HepG2 (cell line): ENCODE results near the gene CERS6. TPM values are rescaled to one million over a fixed set of nuclear protein-coding genes. Genes with fewer than 3 reads are reported as not detected.

Experiments
- ATAC-seq: fragments of 200-7000 bp; cut with Tn5 transposase; 3 replicates; pipeline ENCODE4 v1.9.1; 2020; ENCODE audit warnings: mild to moderate bottlenecking, moderate library complexity
- BruUV-seq: library from RNA; stranded (reverse); fragments of 400-500 nt; replicated peaks from 2 replicates; lab custom pipeline; 2021; lab: Mats Ljungman, UMichigan
- CTCF ChIA-PET: fragments of 300-600 bp; formaldehyde crosslinking; extraction: SDS; loops from one replicate; lab custom pipeline; 2021; ENCODE audit warnings: low total read pairs, inconsistent platforms, low intra/inter-chr PET ratio; lab: Yijun Ruan, JAX
- POLR2A ChIA-PET: fragments of 350-600 bp; sonication (Branson Sonifier 250); formaldehyde crosslinking; loops from one replicate; lab custom pipeline; 2020; ENCODE audit warnings: antibody characterized with exemption, inconsistent platforms; lab: Yijun Ruan, JAX
- DNase-seq: peaks from one replicate; pipeline ENCODE4 v3.0.0-alpha.2; 2015; ENCODE audit warnings: low spot score
- FAIRE-seq: peaks from 3 replicates; lab custom pipeline; 2011; peaks lifted over from hg19 to GRCh38; lab: Jason Lieb, UNC
- H2AFZ ChIP-seq: one replicate; pipeline ENCODE4 v1.6.1; 2011; ENCODE audit warnings: low read length, inconsistent platforms
- H3K27ac ChIP-seq: fragments of 300-600 bp; 3 replicates; pipeline ENCODE4 v1.8.0; 2011; ENCODE audit warnings: mixed run types, mild to moderate bottlenecking, mixed read lengths, low read length, inconsistent platforms; ENCODE audit not compliant: insufficient read depth; ENCODE audit errors: extremely low read length
- H3K27me3 ChIP-seq, 2 experiments: fragments of 200-600 bp in 1 of 2; 2 replicates in 1 of 2; 3 replicates in 1 of 2; pipeline versions ENCODE4 v1.6.0 to v1.8.0; 2011; ENCODE audit warnings: low read length in 2 of 2, mild to moderate bottlenecking in 2 of 2, moderate library complexity in 2 of 2, inconsistent platforms in 1 of 2; ENCODE audit not compliant: insufficient read depth in 2 of 2, control insufficient read depth in 1 of 2
- H3K36me3 ChIP-seq, 2 experiments: fragments of 200-600 bp in 1 of 2; replicated peaks in 1 of 2; 2 replicates in 1 of 2; 3 replicates in 1 of 2; pipeline versions ENCODE4 v1.5.1 to v1.8.0; 2011; ENCODE audit warnings: low read length in 2 of 2, inconsistent platforms in 1 of 2; ENCODE audit not compliant: insufficient read depth in 2 of 2, control insufficient read depth in 1 of 2
- H3K4me1 ChIP-seq: 2 replicates; pipeline ENCODE4 v1.5.1; 2012; ENCODE audit warnings: low read length, inconsistent platforms; ENCODE audit not compliant: insufficient read depth
- H3K4me2 ChIP-seq: 2 replicates; pipeline ENCODE4 v1.6.0; 2011; ENCODE audit warnings: low read depth, low read length, inconsistent platforms
- H3K4me3 ChIP-seq, 3 experiments: fragments of 200-600 bp in 1 of 3; sonication (generic), shearing (Covaris generic) in 1 of 3; replicated peaks in 1 of 3; 2 replicates each; pipeline ENCODE4 v1.5.1; 2011 to 2016; ENCODE audit warnings: low read length in 3 of 3, inconsistent platforms in 2 of 3, low read depth in 2 of 3, mild to moderate bottlenecking in 2 of 3, control low read depth in 1 of 3, mixed read lengths in 1 of 3; ENCODE audit not compliant: insufficient read depth in 1 of 3
- H3K79me2 ChIP-seq: one replicate; pipeline ENCODE4 v1.6.1; 2011; ENCODE audit warnings: low read length, inconsistent platforms; ENCODE audit not compliant: insufficient read depth
- H3K9ac ChIP-seq: 2 replicates; pipeline ENCODE4 v1.6.0; 2011; ENCODE audit warnings: mild to moderate bottlenecking, low read depth, low read length, inconsistent platforms; ENCODE audit not compliant: insufficient read depth
- H3K9me3 ChIP-seq: 2 replicates; pipeline ENCODE4 v1.5.1; 2012; ENCODE audit warnings: mild to moderate bottlenecking, low read length
- H4K20me1 ChIP-seq: 2 replicates; pipeline ENCODE4 v1.6.0; 2011; ENCODE audit warnings: inconsistent platforms, mild to moderate bottlenecking, low read length, moderate library complexity; ENCODE audit not compliant: insufficient read depth
- CENPX ChIP-seq: sonication (generic); formaldehyde crosslinking; IDR thresholded peaks from 2 replicates; pipeline ENCODE4 v1.9.0; 2021; ENCODE audit warnings: mild to moderate bottlenecking, missing genetic modification reagents, moderate library complexity
- GABPB1 ChIP-seq: IDR thresholded peaks from 2 replicates; pipeline ENCODE4 v1.6.1; 2016; ENCODE audit warnings: mild to moderate bottlenecking, missing genetic modification reagents, moderate library complexity, missing compliant biosample characterization
- GLI4 ChIP-seq: sonication (generic); formaldehyde crosslinking; IDR thresholded peaks from 2 replicates; pipeline ENCODE4 v1.5.1; 2020; ENCODE audit warnings: missing genetic modification reagents, mild to moderate bottlenecking, moderate library complexity, borderline replicate concordance
- ISX ChIP-seq: sonication (generic); formaldehyde crosslinking; conservative IDR thresholded peaks from 2 replicates; pipeline ENCODE4 v1.5.0; 2020; ENCODE audit warnings: missing genetic modification reagents
- JUND ChIP-seq: sonication (generic); formaldehyde crosslinking; IDR thresholded peaks from 2 replicates; pipeline ENCODE4 v1.8.0; 2022; ENCODE audit warnings: mild to moderate bottlenecking, missing genetic modification reagents
- MAFG ChIP-seq: sonication (generic); formaldehyde crosslinking; IDR thresholded peaks from 2 replicates; pipeline ENCODE4 v1.5.1; 2020; ENCODE audit warnings: mild to moderate bottlenecking, missing genetic modification reagents
- NFIB ChIP-seq: sonication (generic); formaldehyde crosslinking; IDR thresholded peaks from 2 replicates; pipeline ENCODE4 v1.9.0; 2021; ENCODE audit warnings: missing genetic modification reagents, mild to moderate bottlenecking, borderline replicate concordance
- POGZ ChIP-seq: sonication (generic); formaldehyde crosslinking; IDR thresholded peaks from 2 replicates; pipeline ENCODE4 v1.4.0; 2020; ENCODE audit warnings: mild to moderate bottlenecking, missing genetic modification reagents
- PRDM4 ChIP-seq: sonication (generic); formaldehyde crosslinking; IDR thresholded peaks from 2 replicates; pipeline ENCODE4 v1.9.0; 2021; ENCODE audit warnings: missing genetic modification reagents, borderline replicate concordance
- THAP11 ChIP-seq: IDR thresholded peaks from 2 replicates; pipeline ENCODE4 v1.6.1; 2016; ENCODE audit warnings: missing biosample characterization, missing genetic modification reagents
- THAP8 ChIP-seq: sonication (generic); formaldehyde crosslinking; IDR thresholded peaks from 2 replicates; pipeline ENCODE4 v1.5.1; 2020; ENCODE audit warnings: missing genetic modification reagents, mild to moderate bottlenecking, borderline replicate concordance
- ZNF234 ChIP-seq: sonication (generic); formaldehyde crosslinking; conservative IDR thresholded peaks from 2 replicates; pipeline ENCODE4 v1.5.1; 2020; ENCODE audit warnings: mild to moderate bottlenecking, missing genetic modification reagents
- ZNF558 ChIP-seq: sonication (generic); formaldehyde crosslinking; IDR thresholded peaks from 2 replicates; pipeline ENCODE4 v1.9.0; 2022; ENCODE audit warnings: mild to moderate bottlenecking, missing genetic modification reagents, borderline replicate concordance
- ZNF563 ChIP-seq: sonication (generic); formaldehyde crosslinking; IDR thresholded peaks from 2 replicates; pipeline ENCODE4 v1.8.0; 2022; ENCODE audit warnings: mild to moderate bottlenecking, moderate library complexity, missing genetic modification reagents
- ZNF609 ChIP-seq: sonication (generic); formaldehyde crosslinking; IDR thresholded peaks from 2 replicates; pipeline ENCODE4 v1.4.0; 2020; ENCODE audit warnings: mild to moderate bottlenecking, missing genetic modification reagents, borderline replicate concordance
- WGBS: methylation state at CpG from one replicate; pipeline ENCODE4 v1.1.6; 2017; ENCODE audit warnings: low lambda C conversion rate; 5-methylcytosine and 5-hydroxymethylcytosine counted together
- in situ Hi-C: cut with HindIII; loops from 2 replicates; pipeline ENCODE4 v1.10.0; 2017; ENCODE audit warnings: low pct_unique_long_range_greater_than_20kb; ENCODE audit not compliant: extremely low pct_ligation_motif_present
- intact Hi-C: fragments of 100-400 bp; cut with micrococcal nuclease; formaldehyde crosslinking; loops from one replicate; pipeline ENCODE4 v1.10.0; 2022; ENCODE audit not compliant: unreplicated experiment
- polyA plus RNA-seq, 8 experiments: library from polyadenylated mRNA; depleted of rRNA in 3 of 8; stranded (reverse) in 7 of 8; unstranded in 1 of 8; fragments of >200 nt; fragmentation: Illumina TruSeq in 4 of 8; extraction: Trizol in 4 of 8; gene quantifications; 2 replicates each; pipeline versions ENCODE4 v1.2.1 to v1.2.3, GENCODE V29; 2011 to 2016; ENCODE audit warnings: low read depth in 4 of 8, missing spikeins in 1 of 8, mixed read lengths in 1 of 8; ENCODE audit not compliant: insufficient read depth in 1 of 8
- total RNA-seq, 5 experiments: library from RNA; depleted of rRNA; stranded (reverse); fragments of >200 nt; fragmentation: Illumina TruSeq; extraction: Trizol; gene quantifications; 2 replicates each; pipeline ENCODE4 v1.2.3, GENCODE V29; 2016; ENCODE audit warnings: low read depth in 1 of 5

The CERS6 gene
- total and polyA plus RNA-seq, 2 of the 13 experiments (the other 11 are each of a cell fraction or from before 2014, with no cell fraction given), result 10.1 to 20.3 TPM

- no peak overlapping the region for H3K27ac ChIP-seq
- intact Hi-C loops (no loop called here), in situ Hi-C loops (no loop called here)
- no peak overlapping the region for H3K4me3 ChIP-seq
- no peak overlapping the region for H2AFZ ChIP-seq
- peaks cover 71% of the 10 kb centered on the region for H3K4me1 ChIP-seq
- peaks cover 74% of the 10 kb centered on the region for H3K79me2 ChIP-seq
- no TSS peak for BruUV-seq
- FAIRE-seq (no peak), ATAC-seq (no peak), DNase-seq (no peak)
- CTCF ChIA-PET, result no interaction called here
- H3K9me3 ChIP-seq, result no peaks in the 10 kb centered on the region
- no peaks in the 10 kb centered on the region for H3K27me3 ChIP-seq
- H3K36me3 ChIP-seq, result no peaks in the 10 kb centered on the region
- no peak overlapping the region for H3K9ac ChIP-seq
- H3K4me2 ChIP-seq, result no peak overlapping the region
- 98% methylated on average over 3 of the region's 3 CpGs for WGBS
- peaks cover 13% of the 10 kb centered on the region for H4K20me1 ChIP-seq
- POLR2A ChIA-PET, result interaction anchor here (2.5 kb wide), 2 partner anchors 20 to 21 kb away, joined by 6 to 8 read pairs; no protein-coding TSS in a partner anchor
- TF ChIP-seq ZNF558 (CRISPR knock-in tag), result no peak
- no peak for TF ChIP-seq ISX (CRISPR knock-in tag)
- TF ChIP-seq ZNF234, result no peak
- TF ChIP-seq NFIB (CRISPR knock-in tag), result no peak
- no peak for TF ChIP-seq CENPX (CRISPR knock-in tag)
- no peak for TF ChIP-seq JUND
- no peak for TF ChIP-seq GLI4 (CRISPR knock-in tag)
- no peak for TF ChIP-seq THAP8 (CRISPR knock-in tag)
- no peak for TF ChIP-seq ZNF609 (CRISPR knock-in tag)
- no peak for TF ChIP-seq ZNF563
- no peak for TF ChIP-seq POGZ (CRISPR knock-in tag)
- TF ChIP-seq MAFG, result no peak
- TF ChIP-seq GABPB1, result no peak
- TF ChIP-seq THAP11 (CRISPR knock-in tag), result no peak
- TF ChIP-seq PRDM4 (CRISPR knock-in tag), result no peak
Observed at GRCh38 chr2:168469281-168469988, 13.4 kb downstream of the CERS6 start.
